Measurements from ENCODE around the gene RFX4.
A peak's percentile ranks its signal among the peaks of the same experiment; 100 is the strongest.

Gene RFX4

GRCh38 chr12:106736051-106736957 is 153.5 kb downstream of the RFX4 start:
- no peak for DNase-seq

DNA sequence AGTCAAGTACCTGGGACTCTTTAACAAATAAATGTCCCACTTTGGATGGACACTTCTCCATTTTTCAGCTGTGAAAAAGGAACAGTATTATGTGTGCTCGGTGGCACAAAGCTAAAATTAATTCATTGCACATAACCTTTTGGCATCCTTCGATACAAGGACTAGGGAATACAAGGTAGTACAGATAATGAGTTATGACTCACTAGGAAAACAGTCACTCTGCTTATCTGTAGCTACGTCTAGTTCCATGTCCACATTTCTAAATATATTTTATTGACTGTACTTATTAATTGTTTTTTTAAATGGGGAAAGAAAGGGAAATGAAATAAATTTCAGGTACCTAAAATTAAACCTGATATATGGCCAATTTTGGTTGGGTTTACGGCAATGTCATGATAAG is 156.5 kb downstream of the RFX4 start:
- no peak for DNase-seq

DNA sequence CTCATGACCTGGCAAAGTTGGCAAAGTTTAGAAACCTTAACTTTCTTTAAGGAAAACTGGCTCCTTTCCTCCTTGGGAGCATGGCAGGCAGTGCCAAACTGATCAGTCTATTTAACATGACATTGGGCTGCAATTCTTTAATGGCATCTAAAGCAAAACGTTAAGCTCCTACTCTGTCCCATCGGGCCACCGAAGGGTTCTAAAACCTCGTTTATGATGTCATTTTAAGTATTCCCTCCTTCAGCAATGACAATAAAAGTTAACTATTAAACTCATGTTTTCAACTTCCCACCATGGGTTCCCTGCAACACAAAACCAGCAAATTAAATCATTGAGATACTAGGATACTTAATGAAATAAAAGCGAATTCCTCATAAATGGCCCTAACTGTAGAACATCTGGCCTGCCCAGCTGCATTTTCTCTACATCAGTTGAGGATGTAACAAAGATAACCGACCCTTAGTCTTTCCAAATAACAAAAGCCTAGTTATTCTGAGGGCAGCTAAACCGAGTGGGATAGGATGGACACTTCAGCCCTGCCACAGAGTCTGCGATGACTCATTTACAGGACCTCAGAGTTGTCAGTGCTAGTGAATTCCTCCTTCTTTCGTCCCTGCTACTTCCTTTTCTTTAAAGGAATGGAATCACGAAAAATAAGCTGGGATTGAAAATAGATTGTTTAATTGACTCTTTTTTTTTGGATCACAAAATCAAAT is 157.2 kb downstream of the RFX4 start:
- DNase-seq = no peak

DNA sequence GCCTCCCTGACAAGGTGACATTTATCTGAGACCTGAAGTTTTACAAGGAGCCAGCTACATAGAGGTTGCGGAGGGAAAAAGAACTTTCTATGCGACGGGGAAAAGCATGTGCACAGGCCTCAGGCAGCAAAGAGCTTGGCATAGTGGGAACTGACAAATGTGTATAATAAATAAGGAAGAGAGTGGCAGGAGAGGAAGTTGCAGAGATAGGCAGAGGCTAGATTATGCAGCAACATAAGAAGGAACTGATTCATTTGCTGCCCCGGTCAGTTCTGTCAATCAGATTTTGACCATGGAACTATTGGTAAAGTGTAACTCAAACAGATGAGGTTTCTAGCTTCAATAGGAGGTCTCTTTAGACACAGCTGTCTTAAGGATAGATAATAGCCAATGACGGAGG is 158.0 kb downstream of the RFX4 start:
- DNase-seq = no peak

DNA sequence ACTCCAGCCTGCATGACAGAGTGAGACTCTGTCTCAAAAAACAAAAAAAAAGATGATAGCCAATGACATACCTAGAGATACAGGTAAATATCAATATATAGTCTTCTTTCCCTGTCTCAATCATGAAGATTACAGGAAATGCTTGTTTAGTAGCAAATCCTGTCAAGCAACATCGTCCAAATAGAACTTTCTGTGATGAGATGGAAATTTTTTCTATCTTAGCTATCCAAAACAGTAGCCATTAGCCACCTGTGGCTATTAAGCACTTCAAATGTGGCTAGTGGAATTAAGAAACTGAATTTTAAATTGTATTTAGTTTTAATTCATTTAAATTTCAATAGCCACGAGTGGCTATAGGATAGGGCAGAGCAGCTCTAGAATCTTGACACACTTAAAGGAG is 158.4 kb downstream of the RFX4 start:
- DNase-seq = no peak

GRCh38 chr12:106743270-106743988 is 160.6 kb downstream of the RFX4 start:
- DNase-seq = no peak

- DNase-seq = no peak
Observed at GRCh38 chr12:106744600-106744999, 161.8 kb downstream of the RFX4 start.

DNA sequence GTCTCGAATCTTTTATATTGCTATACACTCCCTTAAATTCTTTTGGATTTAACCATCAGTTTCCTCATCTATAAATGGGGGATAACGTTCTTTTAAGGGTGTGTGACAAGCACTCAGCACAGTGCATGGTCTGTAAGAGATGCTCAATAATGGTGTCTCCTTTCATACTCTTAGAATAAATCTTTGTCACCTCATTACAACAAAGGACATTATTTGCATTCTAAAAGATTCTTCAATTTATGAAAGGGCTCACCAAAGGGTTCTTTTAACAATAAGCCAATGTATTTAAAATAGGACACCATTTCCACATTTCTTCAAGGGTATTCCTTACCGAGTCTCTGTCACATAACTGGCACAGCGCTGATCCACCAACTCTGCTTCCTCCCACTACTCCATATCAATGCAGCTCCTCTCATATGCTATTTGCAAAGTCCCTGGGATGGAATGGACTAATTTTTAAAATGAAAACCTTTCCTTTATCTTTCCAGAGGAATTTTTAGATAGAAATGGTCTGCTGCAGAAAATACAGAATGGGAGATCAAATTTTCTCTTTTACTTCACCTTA is 162.5 kb downstream of the RFX4 start:
- DNase-seq = no peak

GRCh38 chr12:106747973-106748436 is 165.2 kb downstream of the RFX4 start:
- DNase-seq = no peak

DNA sequence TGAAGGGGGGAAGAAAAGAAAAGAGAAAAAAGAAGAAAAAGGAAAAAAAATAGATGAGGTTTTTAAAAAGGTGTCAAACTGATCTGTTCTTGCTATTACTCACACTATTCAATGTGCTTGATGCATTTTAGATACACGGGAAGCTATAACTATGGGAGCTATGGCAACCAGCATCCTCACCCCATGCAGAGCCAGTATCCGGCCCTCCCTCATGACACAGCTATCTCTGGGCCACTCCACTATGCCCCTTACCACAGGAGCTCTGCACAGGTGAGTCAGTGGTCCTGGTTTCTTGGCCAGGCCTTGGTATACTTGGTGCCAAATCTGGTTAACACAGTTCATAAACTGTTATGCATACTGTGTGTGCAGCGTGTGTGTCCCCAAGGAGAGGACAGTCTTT is 167.7 kb downstream of the RFX4 start:
- DNase-seq = no peak

GRCh38 chr12:106753526-106753925 is 170.7 kb downstream of the RFX4 start:
- DNase-seq = peak; percentile 46

- no peak for DNase-seq
Observed at GRCh38 chr12:106754331-106754730, 171.5 kb downstream of the RFX4 start.

DNA sequence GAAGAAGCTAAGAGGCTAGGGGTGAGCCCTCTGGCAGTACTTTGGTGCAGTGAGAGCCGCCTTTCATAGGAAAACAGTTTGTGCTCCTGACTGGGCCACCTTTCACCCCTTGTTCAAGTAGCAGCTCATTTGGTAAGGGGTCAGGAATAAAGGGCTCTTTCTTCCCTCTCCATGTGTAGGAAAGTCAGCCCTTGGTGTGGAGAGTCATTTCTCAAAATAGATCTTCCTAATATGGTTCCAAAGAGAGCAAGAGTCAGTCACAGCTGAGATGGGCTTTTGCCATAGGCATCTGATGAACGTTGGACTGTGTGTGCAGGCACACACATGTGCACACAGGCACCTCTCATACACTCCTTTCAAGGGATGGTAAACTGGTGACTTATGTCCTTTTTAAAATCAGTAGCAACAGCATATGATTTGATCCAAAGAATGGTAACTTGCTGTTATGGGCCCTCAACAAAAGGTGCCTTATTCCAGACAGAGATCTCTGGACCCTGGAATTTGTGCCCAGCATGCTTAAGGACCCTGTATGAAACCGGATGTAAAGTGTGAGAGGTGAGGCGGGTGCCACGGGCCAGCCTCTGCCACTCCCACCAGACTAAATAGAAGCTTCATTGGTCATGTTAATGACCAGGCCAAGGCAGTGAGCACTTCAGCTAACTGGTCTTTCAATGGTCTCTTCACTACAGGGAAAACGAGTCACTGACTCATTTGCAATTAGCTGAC is 175.0 kb downstream of the RFX4 start:
- no peak for DNase-seq

GRCh38 chr12:106758349-106759110 is 175.7 kb downstream of the RFX4 start:
- no peak for DNase-seq

- no peak for DNase-seq
Observed at GRCh38 chr12:106759526-106760183, 176.9 kb downstream of the RFX4 start.

DNA sequence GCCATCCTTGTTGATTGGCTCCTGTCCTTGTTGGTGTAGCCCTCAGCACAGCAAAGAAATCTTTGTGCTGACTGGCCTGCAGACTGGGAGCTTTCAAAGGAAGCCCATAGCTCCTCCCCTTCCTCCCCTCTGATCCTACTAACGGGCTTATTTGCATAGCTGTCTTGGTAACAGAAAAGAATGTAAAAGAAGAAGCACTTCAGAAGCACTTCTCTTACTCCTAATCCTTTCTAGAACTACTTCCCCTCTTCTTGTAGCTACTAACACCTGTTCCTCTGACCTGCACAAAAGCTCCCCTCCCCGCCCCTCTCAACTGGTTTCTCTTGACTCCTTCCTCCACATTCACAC is 177.4 kb downstream of the RFX4 start:
- no peak for DNase-seq

DNA sequence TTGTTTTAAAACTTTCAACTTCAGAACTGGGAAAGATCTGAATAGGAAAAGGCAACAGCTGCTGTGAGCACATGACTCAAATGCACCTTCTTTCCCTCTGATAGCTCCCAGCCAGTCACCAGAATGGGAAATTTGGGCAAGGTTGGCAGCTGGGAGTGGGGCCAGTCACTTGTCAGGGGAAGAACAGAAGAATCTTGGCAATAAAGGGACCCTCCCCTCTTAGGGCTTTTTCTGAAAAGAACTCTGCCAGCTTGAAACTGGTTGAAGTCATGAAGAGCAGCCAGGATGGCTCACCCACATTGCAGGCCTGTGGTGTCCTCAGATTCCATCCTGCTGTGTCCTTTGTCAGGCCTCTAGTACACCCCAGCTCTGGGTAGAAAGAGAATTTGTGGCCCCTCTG is 181.4 kb downstream of the RFX4 start:
- DNase-seq = no peak

DNA sequence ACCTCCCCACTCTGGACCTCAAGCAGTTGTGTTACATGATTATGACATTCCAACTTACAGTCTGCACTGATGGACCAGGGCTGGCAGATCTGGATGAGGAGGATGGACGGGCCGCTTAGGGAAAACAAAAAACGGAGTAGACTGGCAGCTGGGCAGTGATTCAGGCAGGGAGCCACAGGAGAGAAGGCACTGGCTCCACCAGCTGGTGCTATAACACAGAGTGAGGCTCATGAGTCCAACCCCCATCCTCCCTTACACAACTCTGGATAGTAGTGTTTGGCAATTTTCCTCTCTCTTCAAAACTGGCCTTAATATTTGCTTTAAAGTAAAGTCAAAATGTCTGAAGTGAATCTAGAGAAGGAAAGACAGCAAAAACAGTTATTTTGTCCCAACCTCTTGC is 181.9 kb downstream of the RFX4 start:
- no peak for DNase-seq

- peak; percentile 29 for DNase-seq
Observed at GRCh38 chr12:106766393-106766826, 183.6 kb downstream of the RFX4 start.

GRCh38 chr12:106767206-106767605 is 184.4 kb downstream of the RFX4 start:
- no peak for DNase-seq

All from activated naive CD4-positive, alpha-beta T cell treated with anti-CD3 and anti-CD28 coated beads, Interleukin-2, amount 50 U/mL, for 16 hours (primary cell).